Activated CD4-positive, alpha-beta T cell treated with anti-CD3 and anti-CD28 coated beads, Interleukin-2, amount 10 ng/mL, durations not matched to agents 7 days and 5 days (primary cell): ENCODE measurements around the gene NAA25. TPM values are rescaled to one million over a fixed set of nuclear protein-coding genes. Genes with fewer than 3 reads are reported as not detected.
"Not testable (repeated sequence)": the region's sequence is repeated elsewhere in the genome, so short reads cannot be mapped to it uniquely, and the experiment has no call there.

Experiments used
- CTCF ChIA-PET: fragments of 350-600 bp; sonication (Branson Sonifier 250); formaldehyde crosslinking; loops from one replicate; lab custom pipeline; 2021; ENCODE audit warnings: antibody characterized with exemption; lab: Charles Lee
- POLR2A ChIA-PET: fragments of 350-600 bp; sonication (Branson Sonifier 250); formaldehyde crosslinking; loops from one replicate; lab custom pipeline; 2021; ENCODE audit warnings: antibody characterized with exemption; lab: Charles Lee
- DNase-seq: peaks from one replicate; pipeline ENCODE4 v3.0.0-alpha.2; 2020
- H3K27ac Mint-ChIP-seq: one replicate; pipeline ENCODE4 v1.8.0; 2021; ENCODE audit warnings: mild to moderate bottlenecking, moderate library complexity, mixed read lengths
- H3K27me3 Mint-ChIP-seq: one replicate; pipeline ENCODE4 v1.8.0; 2021; ENCODE audit warnings: mixed read lengths
- H3K36me3 Mint-ChIP-seq: one replicate; pipeline ENCODE4 v1.8.0; 2021; ENCODE audit warnings: low read depth, mixed read lengths
- H3K4me1 Mint-ChIP-seq: one replicate; pipeline ENCODE4 v1.8.0; 2021; ENCODE audit warnings: mixed read lengths
- H3K4me3 Mint-ChIP-seq: one replicate; pipeline ENCODE4 v1.8.0; 2021; ENCODE audit warnings: mild to moderate bottlenecking, moderate library complexity, mixed read lengths
- H3K9me3 Mint-ChIP-seq: one replicate; pipeline ENCODE4 v1.8.0; 2021; ENCODE audit warnings: mixed read lengths
- total RNA-seq, 2 experiments: library from RNA; stranded (reverse); gene quantifications; one replicate each; pipeline ENCODE4 v1.2.3, GENCODE V29; 2021

The NAA25 gene
- total RNA-seq, 2 experiments from 2014 or later: 29.9 to 31.0 TPM

DNA sequence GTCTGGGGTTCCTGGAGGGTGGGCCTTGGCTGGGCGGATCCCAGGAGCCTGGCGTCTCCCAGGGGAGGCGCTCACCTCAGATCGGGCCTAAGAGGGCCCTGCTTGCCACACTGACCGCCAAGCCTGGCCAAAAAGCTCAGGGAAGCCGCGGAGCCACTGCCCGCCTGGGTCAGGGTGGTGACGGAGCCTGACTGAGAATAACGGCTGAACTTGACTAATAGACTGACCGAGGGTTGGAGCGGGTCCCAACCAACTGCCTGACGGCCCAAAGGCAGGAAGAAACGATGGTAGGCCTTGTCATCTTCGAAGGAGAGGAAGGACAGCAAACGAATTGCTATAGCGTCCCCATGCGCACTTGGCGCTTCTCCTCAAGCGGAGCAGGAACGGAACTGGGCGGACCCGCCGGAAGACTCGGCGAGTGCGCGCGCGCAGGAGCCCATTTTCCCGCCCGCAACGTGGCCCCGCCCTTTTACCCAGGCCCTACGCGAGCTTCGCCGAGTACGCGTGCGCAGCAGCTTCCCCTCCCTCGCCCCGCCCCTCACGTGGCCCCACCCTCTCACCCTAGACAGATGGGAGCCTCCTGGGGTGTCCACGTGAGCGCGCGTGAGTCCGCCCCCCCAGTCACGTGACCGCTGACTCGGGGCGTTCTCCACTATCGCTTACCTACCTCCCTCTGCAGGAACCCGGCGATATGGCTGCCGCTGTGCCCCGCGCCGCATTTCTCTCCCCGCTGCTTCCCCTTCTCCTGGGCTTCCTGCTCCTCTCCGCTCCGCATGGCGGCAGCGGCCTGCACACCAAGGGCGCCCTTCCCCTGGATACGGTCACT is 95.6 kb downstream of the NAA25 start, which contains the start of the genes ERP29 and TMEM116:
TSS of gene ERP29 (plus strand) at position 652 of the 826 bp plus-strand sequence. CDS start at position 692, 40 bp downstream.
TSS of gene TMEM116 (minus strand) at position 391 of the 826 bp plus-strand sequence. CDS start 7,895 bp downstream, outside the sequence.
- Mint-ChIP-seq H3K27ac (peak within 1 kb of the TSS; percentile 98), H3K4me1 (peaks cover 48% of the 10 kb centered on the region), H3K9me3 (peaks cover 11% of the 10 kb centered on the region), H3K36me3 (peaks cover 57% of the 10 kb centered on the region), H3K27me3 (no peaks in the 10 kb centered on the region), H3K4me3 (peak within 1 kb of the TSS; percentile 93)
- POLR2A ChIA-PET: interaction anchor here (0.6 to 2.6 kb wide), 5 partner anchors 19 to 171 kb away, joined by 3 to 8 read pairs (median 3); partner anchors contain the start of gene MAPKAPK5
- CTCF ChIA-PET: interaction anchor here (0.5 to 2.9 kb wide), 16 partner anchors 9 to 187 kb away, joined by 3 to 16 read pairs (median 4); no protein-coding TSS in a partner anchor
- DNase-seq: peak; percentile 100

GRCh38 chr12:112011685-112012084 is 96.9 kb downstream of the NAA25 start:
- H3K36me3 Mint-ChIP-seq: peaks cover 49% of the 10 kb centered on the region
- POLR2A ChIA-PET: no interaction called here
- CTCF ChIA-PET: interaction anchor here (0.6 to 2.7 kb wide), 4 partner anchors 8 to 157 kb away, joined by 3 to 13 read pairs (median 4); partner anchors contain the start of gene TRAFD1

GRCh38 chr12:112010415-112011344 is 97.9 kb downstream of the NAA25 start:
- H3K4me3 Mint-ChIP-seq: peak overlapping the region; percentile 93

More at GRCh38 chr12:112011685-112012084, 96.9 kb downstream of the NAA25 start:
- H3K9me3 Mint-ChIP-seq: peaks cover 11% of the 10 kb centered on the region
- no peaks in the 10 kb centered on the region for H3K27me3 Mint-ChIP-seq
- peaks cover 49% of the 10 kb centered on the region for H3K4me1 Mint-ChIP-seq
- H3K4me3 Mint-ChIP-seq: peak overlapping the region; percentile 93
- no peak for DNase-seq
- H3K27ac Mint-ChIP-seq: peak overlapping the region; percentile 98

DNA sequence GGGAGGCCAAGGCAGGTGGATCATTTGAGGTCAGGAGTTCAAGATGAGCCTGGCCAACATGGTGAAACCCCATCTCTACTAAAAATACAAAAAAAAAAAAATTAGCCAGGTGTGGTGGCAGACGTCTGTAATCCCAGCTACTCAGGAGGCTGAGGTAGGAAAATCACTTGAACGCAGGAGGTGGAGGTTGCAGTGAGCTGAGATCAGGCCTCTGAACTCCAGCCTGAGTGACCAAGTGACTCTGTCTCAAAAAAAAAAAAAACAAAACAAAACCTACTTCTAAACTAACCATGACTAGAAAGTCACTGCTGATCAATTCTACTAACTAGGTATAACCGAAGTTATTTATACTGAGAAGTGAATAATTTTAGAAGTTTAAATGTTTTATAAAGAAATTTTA is 99.0 kb downstream of the NAA25 start:
- Mint-ChIP-seq H3K36me3 (peaks cover 37% of the 10 kb centered on the region), H3K4me1 (peaks cover 47% of the 10 kb centered on the region)
- H3K27ac Mint-ChIP-seq, H3K9me3 Mint-ChIP-seq, POLR2A ChIA-PET, H3K27me3 Mint-ChIP-seq, DNase-seq, H3K4me3 Mint-ChIP-seq: not testable (repeated sequence)
- CTCF ChIA-PET: interaction anchor here (0.6 to 1.6 kb wide), 5 partner anchors 10 to 407 kb away, joined by 3 read pairs; partner anchors contain the start of gene TRAFD1

More at GRCh38 chr12:112010415-112011344, 97.9 kb downstream of the NAA25 start:
- Mint-ChIP-seq H3K27ac (peak overlapping the region; percentile 98), H3K27me3 (no peaks in the 10 kb centered on the region), H3K4me1 (peaks cover 49% of the 10 kb centered on the region), H3K9me3 (peaks cover 7% of the 10 kb centered on the region), H3K36me3 (peaks cover 41% of the 10 kb centered on the region)
- POLR2A ChIA-PET: no interaction called here
- CTCF ChIA-PET: interaction anchor here (1.3 to 1.6 kb wide), 3 partner anchors 13 to 114 kb away, joined by 3 read pairs; partner anchors contain the start of gene TRAFD1
- DNase-seq: no peak

DNA sequence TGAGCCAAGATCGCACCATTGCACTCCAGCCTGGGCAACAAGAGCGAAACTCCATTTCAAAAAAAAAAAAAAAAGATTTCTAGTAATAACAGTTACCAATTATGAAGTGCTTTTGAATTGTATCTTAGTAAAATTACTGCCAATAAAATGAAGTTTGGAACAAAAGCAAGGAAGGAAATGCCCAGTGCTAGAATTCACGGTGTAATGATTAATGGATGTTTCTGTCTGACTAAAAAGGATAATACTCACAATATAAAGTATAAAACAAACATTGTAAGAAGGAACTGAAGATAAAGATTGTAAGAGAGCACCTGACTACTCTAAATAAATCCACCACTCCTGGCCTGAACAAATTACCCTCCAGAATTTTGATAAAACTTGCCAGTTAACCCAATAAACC is 99.7 kb downstream of the NAA25 start:
- ChIA-PET POLR2A (no interaction called here), CTCF (interaction anchor here (0.7 to 1.3 kb wide), 2 partner anchors 21 to 408 kb away, joined by 3 read pairs; no protein-coding TSS in a partner anchor)
- H3K27me3 Mint-ChIP-seq: no peaks in the 10 kb centered on the region
- H3K9me3 Mint-ChIP-seq: peaks cover 7% of the 10 kb centered on the region
- peaks cover 42% of the 10 kb centered on the region for H3K4me1 Mint-ChIP-seq
- H3K27ac Mint-ChIP-seq: no peak overlapping the region
- no peak for DNase-seq
- peaks cover 31% of the 10 kb centered on the region for H3K36me3 Mint-ChIP-seq
- H3K4me3 Mint-ChIP-seq: no peak overlapping the region

DNA sequence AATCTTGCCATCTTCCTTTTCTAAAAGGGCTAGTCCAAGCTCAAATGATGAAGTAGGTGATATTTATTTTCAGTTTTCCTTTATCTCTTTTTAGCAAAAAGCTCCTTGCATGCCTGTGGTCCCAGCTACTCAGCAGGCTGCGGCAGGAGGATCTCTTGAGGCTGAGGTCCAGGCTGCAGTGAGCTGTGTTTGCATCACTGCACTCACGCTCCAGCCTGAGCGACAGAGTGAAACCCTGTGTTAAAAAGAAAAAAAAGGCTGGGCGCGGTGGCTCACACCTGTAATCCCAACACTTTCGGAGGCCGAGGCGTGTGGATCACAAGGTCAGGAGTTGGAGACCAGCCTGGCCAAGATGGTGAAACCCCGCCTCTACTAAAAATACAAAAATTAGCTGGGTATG is 100.6 kb downstream of the NAA25 start:
- Mint-ChIP-seq H3K27ac (no peak overlapping the region), H3K9me3 (peaks cover 7% of the 10 kb centered on the region), H3K4me3 (no peak overlapping the region), H3K36me3 (peaks cover 36% of the 10 kb centered on the region), H3K4me1 (peaks cover 47% of the 10 kb centered on the region), H3K27me3 (no peaks in the 10 kb centered on the region)
- DNase-seq: no peak
- ChIA-PET CTCF (interaction anchor here (0.6 to 1.7 kb wide), 2 partner anchors 17 to 1212 kb away, joined by 3 read pairs; no protein-coding TSS in a partner anchor), POLR2A (no interaction called here)

DNA sequence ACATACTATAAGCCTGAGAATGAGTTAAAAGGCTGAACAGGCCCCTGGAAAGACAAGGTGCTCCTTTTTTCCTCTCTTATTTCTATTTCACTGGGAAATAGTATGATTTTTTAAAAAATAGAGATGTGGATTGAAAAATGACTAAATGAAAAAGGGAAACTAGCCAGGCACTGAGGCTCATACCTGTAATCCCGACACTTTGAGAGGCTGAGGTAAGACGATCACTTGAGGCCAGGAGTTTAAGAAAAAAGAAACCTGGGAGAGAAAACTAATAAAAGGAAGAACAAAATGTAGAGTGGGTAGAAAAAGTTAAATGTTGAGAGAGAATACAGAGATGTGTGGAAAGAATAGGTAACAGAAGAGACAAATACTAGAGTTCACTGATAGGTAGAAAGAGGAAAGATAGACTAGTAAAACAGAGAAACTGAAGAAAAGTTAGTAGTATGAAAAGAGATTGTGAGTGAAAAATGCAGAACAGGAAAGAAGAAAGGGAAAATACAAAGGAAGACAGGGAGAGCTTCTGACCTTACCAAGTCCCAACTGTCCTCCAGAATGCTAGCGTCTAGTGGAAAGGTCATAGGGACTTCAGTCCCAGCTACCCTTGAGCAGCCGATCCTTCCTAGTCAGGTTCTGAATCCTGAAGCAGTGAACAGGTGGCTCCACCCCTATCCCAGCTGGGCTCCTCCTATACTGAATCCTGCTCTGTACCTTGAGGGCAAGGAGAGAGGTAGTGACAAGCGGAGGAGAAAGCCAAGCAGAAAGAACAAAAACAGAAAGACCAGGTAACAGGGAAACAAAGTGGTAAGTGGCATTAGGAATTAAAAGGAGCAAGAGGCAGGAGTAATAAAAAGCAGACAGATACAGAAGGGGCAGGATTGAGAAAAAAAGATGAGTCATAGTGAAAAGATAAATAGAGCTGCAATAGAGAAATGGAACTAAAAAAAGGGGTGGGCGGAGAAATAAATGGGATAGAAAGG is 102.9 kb downstream of the NAA25 start:
- H3K9me3 Mint-ChIP-seq: no peaks in the 10 kb centered on the region
- H3K27me3 Mint-ChIP-seq: no peaks in the 10 kb centered on the region
- ChIA-PET POLR2A (no interaction called here), CTCF (interaction anchor here (1.0 to 3.0 kb wide), 2 partner anchors 7 to 8 kb away, joined by 3 to 13 read pairs; partner anchors contain the start of genes ERP29 and TMEM116)
- H3K4me1 Mint-ChIP-seq: peaks cover 55% of the 10 kb centered on the region
- no peak overlapping the region for H3K4me3 Mint-ChIP-seq
- peaks cover 36% of the 10 kb centered on the region for H3K36me3 Mint-ChIP-seq
- DNase-seq: no peak
- H3K27ac Mint-ChIP-seq: no peak overlapping the region

DNA sequence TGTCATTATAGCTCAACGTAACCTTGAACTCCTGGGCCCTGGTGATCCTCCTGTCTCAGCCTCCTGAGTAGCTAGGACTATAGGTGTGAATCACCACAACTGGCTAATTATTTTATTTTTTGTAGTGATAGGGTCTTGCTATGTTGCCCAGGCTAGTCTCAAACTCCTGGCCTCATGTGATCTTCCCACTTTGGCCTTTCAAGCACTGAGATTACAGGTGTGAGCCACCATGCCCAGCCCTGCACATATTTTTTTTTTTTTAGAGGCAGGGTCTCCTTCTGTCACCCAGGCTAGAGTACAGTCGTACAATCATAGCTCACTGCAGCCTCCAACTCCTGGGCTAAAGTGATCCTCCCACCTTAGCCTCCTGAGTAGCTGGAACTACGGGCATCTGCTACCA is 104.5 kb downstream of the NAA25 start:
- CTCF ChIA-PET: interaction anchor here (0.6 to 3.0 kb wide), 4 partner anchors 9 to 92 kb away, joined by 3 to 13 read pairs (median 3); partner anchors contain the start of genes ERP29 and TMEM116
- DNase-seq: no peak
- no peak overlapping the region for H3K4me3 Mint-ChIP-seq

GRCh38 chr12:112001576-112001975 is 107.0 kb downstream of the NAA25 start:
- peak overlapping the region; percentile 81 for H3K27ac Mint-ChIP-seq
- H3K9me3 Mint-ChIP-seq: no peaks in the 10 kb centered on the region
- ChIA-PET POLR2A (interaction anchor here (0.6 kb wide), 1 partner anchor 36 kb away, joined by 12 read pairs; no protein-coding TSS in a partner anchor), CTCF (interaction anchor here (0.6 to 1.1 kb wide), 4 partner anchors 11 to 403 kb away, joined by 3 to 4 read pairs (median 3); partner anchors contain the start of genes ERP29 and TMEM116)
- peaks cover 49% of the 10 kb centered on the region for H3K36me3 Mint-ChIP-seq
- H3K4me1 Mint-ChIP-seq: peaks cover 71% of the 10 kb centered on the region
- no peak for DNase-seq
- H3K4me3 Mint-ChIP-seq: peak overlapping the region; percentile 65
- H3K27me3 Mint-ChIP-seq: no peaks in the 10 kb centered on the region

More for the DNA sequence above, 104.5 kb downstream of the NAA25 start:
- Mint-ChIP-seq H3K27me3 (no peaks in the 10 kb centered on the region), H3K27ac (no peak overlapping the region), H3K36me3 (peaks cover 33% of the 10 kb centered on the region), H3K9me3 (no peaks in the 10 kb centered on the region), H3K4me1 (peaks cover 61% of the 10 kb centered on the region)
- POLR2A ChIA-PET: no interaction called here

GRCh38 chr12:112000820-112001219 is 107.8 kb downstream of the NAA25 start:
- peaks cover 72% of the 10 kb centered on the region for H3K4me1 Mint-ChIP-seq
- ChIA-PET CTCF (interaction anchor here (0.6 to 1.1 kb wide), 3 partner anchors 12 to 75 kb away, joined by 3 to 4 read pairs (median 3); partner anchors contain the start of genes ERP29 and TMEM116), POLR2A (interaction anchor here (0.6 kb wide), 1 partner anchor 35 kb away, joined by 12 read pairs; no protein-coding TSS in a partner anchor)
- peak overlapping the region; percentile 65 for H3K4me3 Mint-ChIP-seq
- DNase-seq: no peak
- no peaks in the 10 kb centered on the region for H3K9me3 Mint-ChIP-seq
- peak overlapping the region; percentile 81 for H3K27ac Mint-ChIP-seq
- peaks cover 55% of the 10 kb centered on the region for H3K36me3 Mint-ChIP-seq
- H3K27me3 Mint-ChIP-seq: no peaks in the 10 kb centered on the region

DNA sequence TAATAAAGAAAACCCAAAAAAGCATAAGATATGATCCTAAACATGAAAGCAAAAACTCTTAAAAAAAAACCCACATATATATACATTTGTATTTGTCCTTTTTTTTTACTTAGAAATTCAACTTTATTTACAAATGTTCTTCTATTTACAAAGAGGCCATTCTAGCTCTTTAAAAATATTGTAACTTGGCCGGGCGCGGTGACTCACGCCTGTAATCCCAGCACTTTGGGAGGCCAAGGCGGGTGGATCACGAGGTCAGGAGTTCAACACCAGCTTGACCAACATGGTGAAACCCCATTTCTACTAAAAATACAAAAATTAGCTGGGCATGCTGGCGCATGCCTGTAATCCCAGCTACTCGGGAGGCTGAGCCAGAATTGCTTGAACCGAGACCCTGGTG is 109.5 kb downstream of the NAA25 start:
- H3K27ac Mint-ChIP-seq, CTCF ChIA-PET, H3K9me3 Mint-ChIP-seq, H3K27me3 Mint-ChIP-seq, H3K4me3 Mint-ChIP-seq, POLR2A ChIA-PET, DNase-seq: not testable (repeated sequence)
- Mint-ChIP-seq H3K4me1 (peaks cover 76% of the 10 kb centered on the region), H3K36me3 (peaks cover 57% of the 10 kb centered on the region)
